Sigmoid colon (tissue), 4 donors: ENCODE measurements around the gene OR13A1.
"Not testable (repeated sequence)": the region's sequence is repeated elsewhere in the genome, so short reads cannot be mapped to it uniquely, and the experiment has no call there.

Experiments
- CTCF ChIP-seq, 4 experiments: fragments of 450-650 bp in 3 of 4; fragments of 200-600 bp in 1 of 4; IDR thresholded peaks; one replicate each; pipeline ENCODE4 v1.5.1; 2016 to 2019; ENCODE audit warnings: antibody characterized with exemption in 4 of 4, mild to moderate bottlenecking in 3 of 4, moderate library complexity in 2 of 4
- EP300 ChIP-seq, 4 donors: sonication (generic); formaldehyde crosslinking; IDR thresholded peaks; one replicate each; pipeline ENCODE4 v1.6.1; 2017; ENCODE audit warnings: antibody characterized with exemption in 4 of 4
- POLR2A ChIP-seq, 2 donors: fragments of 450-650 bp; IDR thresholded peaks; one replicate each; pipeline ENCODE4 v1.6.1; 2016; ENCODE audit warnings: antibody characterized with exemption in 2 of 2, mild to moderate bottlenecking in 2 of 2, moderate library complexity in 2 of 2
- POLR2AphosphoS5 ChIP-seq, 4 donors: sonication (generic); formaldehyde crosslinking; IDR thresholded peaks; one replicate each; pipeline ENCODE4 v1.6.1; 2017; ENCODE audit warnings: antibody characterized with exemption in 4 of 4

- not testable (repeated sequence) for TF ChIP-seq CTCF, EP300, POLR2A, POLR2AphosphoS5 (IDR thresholded peaks at IDR 0.05)
These were observed 31.4 kb upstream of the OR13A1 start for GRCh38 chr10:45346652-45347335.
